Gastrocnemius medialis (tissue), 4 donors: ENCODE measurements around the gene CYP19A1.

Experiments
- POLR2A ChIP-seq, 2 donors: fragments of 450-650 bp; IDR thresholded peaks; one replicate each; pipeline ENCODE4 v1.6.1; 2017; ENCODE audit warnings: antibody characterized with exemption in 2 of 2, mild to moderate bottlenecking in 2 of 2, moderate library complexity in 2 of 2
- TF ChIP-seq, protein P1 (sequence below), 5 experiments: fragments of 450-650 bp in 3 of 5; fragments of 200-600 bp in 2 of 5; sonication (generic) in 2 of 5; IDR thresholded peaks in 4 of 5; conservative IDR thresholded peaks in 1 of 5; 1 replicate in 4 of 5; 2 replicates in 1 of 5; pipeline ENCODE4 v1.5.1; 2016 to 2019; ENCODE audit warnings: antibody characterized with exemption in 5 of 5, mild to moderate bottlenecking in 3 of 5, moderate library complexity in 3 of 5

DNA sequence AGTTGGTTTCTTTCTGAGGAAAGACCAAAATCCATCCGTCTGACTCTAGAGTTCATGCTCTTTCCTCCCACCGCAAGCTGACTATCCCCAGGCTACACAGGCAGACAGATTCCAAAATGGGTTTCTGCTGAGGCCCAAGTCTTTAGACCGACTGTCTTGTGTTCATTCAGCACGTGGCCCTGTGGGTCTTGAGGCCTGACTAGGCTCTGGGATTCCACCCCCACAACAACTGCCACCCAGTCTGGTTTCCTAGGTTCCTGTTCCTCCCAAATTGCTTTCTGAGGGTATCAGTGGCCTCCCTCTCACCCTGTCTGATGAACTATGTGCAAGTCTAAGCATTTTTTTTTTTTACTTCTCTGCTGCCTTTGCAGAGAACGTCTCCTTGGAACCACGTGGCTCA is 67.7 kb downstream of the CYP19A1 start:
- no peak for TF ChIP-seq POLR2A (IDR thresholded peaks at IDR 0.05)
- TF ChIP-seq, protein P1, sequence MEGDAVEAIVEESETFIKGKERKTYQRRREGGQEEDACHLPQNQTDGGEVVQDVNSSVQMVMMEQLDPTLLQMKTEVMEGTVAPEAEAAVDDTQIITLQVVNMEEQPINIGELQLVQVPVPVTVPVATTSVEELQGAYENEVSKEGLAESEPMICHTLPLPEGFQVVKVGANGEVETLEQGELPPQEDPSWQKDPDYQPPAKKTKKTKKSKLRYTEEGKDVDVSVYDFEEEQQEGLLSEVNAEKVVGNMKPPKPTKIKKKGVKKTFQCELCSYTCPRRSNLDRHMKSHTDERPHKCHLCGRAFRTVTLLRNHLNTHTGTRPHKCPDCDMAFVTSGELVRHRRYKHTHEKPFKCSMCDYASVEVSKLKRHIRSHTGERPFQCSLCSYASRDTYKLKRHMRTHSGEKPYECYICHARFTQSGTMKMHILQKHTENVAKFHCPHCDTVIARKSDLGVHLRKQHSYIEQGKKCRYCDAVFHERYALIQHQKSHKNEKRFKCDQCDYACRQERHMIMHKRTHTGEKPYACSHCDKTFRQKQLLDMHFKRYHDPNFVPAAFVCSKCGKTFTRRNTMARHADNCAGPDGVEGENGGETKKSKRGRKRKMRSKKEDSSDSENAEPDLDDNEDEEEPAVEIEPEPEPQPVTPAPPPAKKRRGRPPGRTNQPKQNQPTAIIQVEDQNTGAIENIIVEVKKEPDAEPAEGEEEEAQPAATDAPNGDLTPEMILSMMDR (IDR thresholded peaks at IDR 0.05 in 4 of 5, conservative IDR thresholded peaks at IDR 0.05 in 1 of 5), result no peak
